NT2/D1 (cell line): Measurements from ENCODE around the gene DRC7.

Experiments used
- SUZ12 ChIP-seq: IDR thresholded peaks from 2 replicates; pipeline ENCODE4 v1.6.1; 2011; ENCODE audit not compliant: insufficient read length, insufficient read depth; ENCODE audit errors: extremely low read depth
- YY1 ChIP-seq: IDR thresholded peaks from 2 replicates; pipeline ENCODE4 v1.6.1; 2011; ENCODE audit not compliant: insufficient read length, insufficient read depth
- ZNF274 ChIP-seq: IDR thresholded peaks from 2 replicates; pipeline ENCODE4 v1.6.1; 2011; ENCODE audit warnings: mild to moderate bottlenecking, low read depth, low read length

DNA sequence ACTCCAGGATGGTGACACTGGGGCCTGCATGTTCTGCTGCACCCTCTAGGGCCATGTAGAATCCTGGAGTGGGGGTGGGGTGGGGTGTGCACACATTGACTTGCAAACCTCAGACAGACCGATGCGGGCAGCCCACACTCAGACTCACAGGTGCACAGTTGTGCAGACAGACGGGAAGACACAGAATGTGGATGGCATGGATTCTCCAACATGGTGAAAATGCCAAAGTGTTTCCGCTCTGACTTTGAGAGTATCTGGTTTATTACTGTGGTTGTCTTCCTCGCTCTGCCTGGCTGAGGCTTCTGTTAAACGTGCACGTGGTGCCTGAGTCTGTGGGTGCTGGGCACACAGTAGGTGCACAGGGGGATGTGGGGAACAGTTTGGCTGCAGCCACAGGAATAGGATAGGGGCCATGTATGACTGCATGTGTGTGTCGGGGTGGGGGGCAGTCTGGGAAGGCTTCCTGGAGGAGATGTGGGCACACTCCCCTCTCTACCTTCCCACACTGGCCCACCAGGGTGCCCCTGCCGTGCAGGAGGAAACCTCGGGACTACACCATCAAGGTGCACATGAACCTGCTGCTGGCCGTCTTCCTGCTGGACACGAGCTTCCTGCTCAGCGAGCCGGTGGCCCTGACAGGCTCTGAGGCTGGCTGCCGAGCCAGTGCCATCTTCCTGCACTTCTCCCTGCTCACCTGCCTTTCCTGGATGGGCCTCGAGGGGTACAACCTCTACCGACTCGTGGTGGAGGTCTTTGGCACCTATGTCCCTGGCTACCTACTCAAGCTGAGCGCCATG lies 35.5 kb upstream of the DRC7 start:
- TF ChIP-seq ZNF274, result no peak
- no peak for TF ChIP-seq YY1
- no peak for TF ChIP-seq SUZ12
